Chondrocyte (in vitro differentiated cells): Measurements from ENCODE around the gene STYK1. TPM values are rescaled to one million over a fixed set of nuclear protein-coding genes. Genes with fewer than 3 reads are reported as not detected.
"Not testable (repeated sequence)": the region's sequence is repeated elsewhere in the genome, so short reads cannot be mapped to it uniquely, and the experiment has no call there.

Source experiments
- DNase-seq: peaks from one replicate; pipeline ENCODE4 v3.0.0; 2021; ENCODE audit warnings: mixed read lengths, low spot score
- H3K27ac Mint-ChIP-seq: one replicate; pipeline ENCODE4 v1.8.0; 2021; ENCODE audit warnings: mild to moderate bottlenecking, moderate library complexity, mixed read lengths; ENCODE audit not compliant: unreplicated experiment
- H3K27me3 Mint-ChIP-seq: 2 replicates; pipeline ENCODE4 v1.8.0; 2021; ENCODE audit warnings: low read depth, mixed read lengths
- H3K36me3 Mint-ChIP-seq: 2 replicates; pipeline ENCODE4 v1.8.0; 2021; ENCODE audit warnings: low read depth, mixed read lengths
- H3K4me1 Mint-ChIP-seq: 2 replicates; pipeline ENCODE4 v1.8.0; 2021; ENCODE audit warnings: low read depth, mild to moderate bottlenecking, mixed read lengths
- H3K4me3 Mint-ChIP-seq: one replicate; pipeline ENCODE4 v1.8.0; 2021; ENCODE audit warnings: mild to moderate bottlenecking, moderate library complexity, mixed read lengths; ENCODE audit not compliant: unreplicated experiment
- H3K9me3 Mint-ChIP-seq: 2 replicates; pipeline ENCODE4 v1.8.0; 2021; ENCODE audit warnings: low read depth, mixed read lengths
- CTCF ChIP-seq: fragments of 200-600 bp; sonication (generic); IDR thresholded peaks from 2 replicates; pipeline ENCODE4 v1.5.0; 2021; ENCODE audit warnings: antibody characterized with exemption, mild to moderate bottlenecking, moderate library complexity
- total RNA-seq: library from RNA; stranded (reverse); gene quantifications from 3 replicates; pipeline ENCODE4 v1.2.1, GENCODE V29; 2021

Gene STYK1
- total RNA-seq, 1 donor from 2014 or later = 0.12 TPM

- Mint-ChIP-seq H3K36me3 (peaks cover 10% of the 10 kb centered on the region), H3K27me3 (no peaks in the 10 kb centered on the region), H3K4me3 (no peak overlapping the region), H3K9me3 (no peaks in the 10 kb centered on the region), H3K4me1 (no peaks in the 10 kb centered on the region), H3K27ac (no peak overlapping the region)
- no peak for DNase-seq
- no peak for TF ChIP-seq CTCF
Observed at GRCh38 chr12:10600988-10601387, 72.9 kb downstream of the STYK1 start.

- Mint-ChIP-seq H3K9me3 (no peaks in the 10 kb centered on the region), H3K36me3 (peaks cover 12% of the 10 kb centered on the region), H3K4me1 (peaks cover 5% of the 10 kb centered on the region), H3K4me3 (no peak overlapping the region), H3K27me3 (no peaks in the 10 kb centered on the region), H3K27ac (no peak overlapping the region)
- DNase-seq = no peak
- TF ChIP-seq CTCF = no peak
Observed at GRCh38 chr12:10595881-10596280, 78.0 kb downstream of the STYK1 start.

- peaks cover 12% of the 10 kb centered on the region for H3K4me1 Mint-ChIP-seq
- no peak overlapping the region for H3K4me3 Mint-ChIP-seq
- H3K27me3 Mint-ChIP-seq = no peaks in the 10 kb centered on the region
- peaks cover 10% of the 10 kb centered on the region for H3K36me3 Mint-ChIP-seq
- no peaks in the 10 kb centered on the region for H3K9me3 Mint-ChIP-seq
- no peak overlapping the region for H3K27ac Mint-ChIP-seq
- TF ChIP-seq CTCF = no peak
- no peak for DNase-seq
Observed at GRCh38 chr12:10590966-10591365, 82.9 kb downstream of the STYK1 start.

- no peak for TF ChIP-seq CTCF
- H3K4me3 Mint-ChIP-seq = no peak overlapping the region
- H3K36me3 Mint-ChIP-seq = peaks cover 21% of the 10 kb centered on the region
- H3K27me3 Mint-ChIP-seq = no peaks in the 10 kb centered on the region
- DNase-seq = no peak
- H3K27ac Mint-ChIP-seq = no peak overlapping the region
- peaks cover 1% of the 10 kb centered on the region for H3K4me1 Mint-ChIP-seq
- H3K9me3 Mint-ChIP-seq = peaks cover 4% of the 10 kb centered on the region
Observed at GRCh38 chr12:10584415-10584814, 89.4 kb downstream of the STYK1 start.

- Mint-ChIP-seq H3K27ac (no peak overlapping the region), H3K4me1 (no peaks in the 10 kb centered on the region), H3K27me3 (no peaks in the 10 kb centered on the region), H3K4me3 (no peak overlapping the region), H3K36me3 (peaks cover 18% of the 10 kb centered on the region), H3K9me3 (peaks cover 4% of the 10 kb centered on the region)
- no peak for DNase-seq
- no peak for TF ChIP-seq CTCF
Observed at GRCh38 chr12:10582704-10583103, 91.1 kb downstream of the STYK1 start.

GRCh38 chr12:10582133-10582532 is 91.7 kb downstream of the STYK1 start:
- not testable (repeated sequence) for H3K9me3 Mint-ChIP-seq, H3K27ac Mint-ChIP-seq, H3K4me3 Mint-ChIP-seq, H3K27me3 Mint-ChIP-seq, DNase-seq, H3K4me1 Mint-ChIP-seq
- H3K36me3 Mint-ChIP-seq = peaks cover 18% of the 10 kb centered on the region
